A673 (cell line): ENCODE results near the gene CFAP210.

ENCODE experiments used
- CTCF ChIP-seq: fragments of 300-800, 200-600 bp; sonication (generic); conservative IDR thresholded peaks from 2 replicates; pipeline ENCODE4 v1.5.1; 2017; ENCODE audit warnings: low read depth, mild to moderate bottlenecking, antibody characterized with exemption, low read length, moderate library complexity, mixed read lengths
- EZH2 ChIP-seq: fragments of 200-600 bp; sonication (generic); IDR thresholded peaks from 2 replicates; pipeline ENCODE4 v1.6.1; 2017; ENCODE audit warnings: borderline replicate concordance, low read depth, mild to moderate bottlenecking, mixed read lengths, antibody characterized with exemption, low read length; ENCODE audit not compliant: poor library complexity, severe bottlenecking

GRCh38 chr2:169713331-169713730 is 19.1 kb upstream of the CFAP210 start:
- TF ChIP-seq CTCF (no peak), EZH2 (no peak)
